GM12874 (cell line): Measurements from ENCODE around the gene PGAP2.

Experiments
- TF ChIP-seq, protein P1 (sequence below): IDR thresholded peaks from 2 replicates; pipeline ENCODE4 v1.5.1; 2011; ENCODE audit warnings: low read depth, mild to moderate bottlenecking, control low read depth, low read length, moderate library complexity; ENCODE audit not compliant: insufficient read depth

Gene PGAP2

DNA sequence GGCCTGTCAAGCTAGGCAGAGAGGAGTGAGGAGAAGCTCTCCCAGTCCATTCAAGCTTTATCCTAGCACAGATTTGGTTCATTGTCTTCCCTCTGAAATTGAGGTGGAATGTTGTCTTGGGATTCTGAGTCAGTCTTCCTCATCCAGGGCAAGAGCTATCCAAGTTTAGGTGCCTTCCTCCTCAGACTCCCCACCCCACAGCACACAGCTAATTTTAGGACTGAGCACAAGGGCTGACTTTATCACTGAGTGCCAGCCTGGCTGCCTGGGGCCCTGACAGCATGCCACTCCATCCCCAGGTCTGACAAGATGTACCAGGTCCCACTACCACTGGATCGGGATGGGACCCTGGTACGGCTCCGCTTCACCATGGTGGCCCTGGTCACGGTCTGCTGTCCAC lies 2.6 kb downstream of the PGAP2 start:
- TF ChIP-seq, protein P1, sequence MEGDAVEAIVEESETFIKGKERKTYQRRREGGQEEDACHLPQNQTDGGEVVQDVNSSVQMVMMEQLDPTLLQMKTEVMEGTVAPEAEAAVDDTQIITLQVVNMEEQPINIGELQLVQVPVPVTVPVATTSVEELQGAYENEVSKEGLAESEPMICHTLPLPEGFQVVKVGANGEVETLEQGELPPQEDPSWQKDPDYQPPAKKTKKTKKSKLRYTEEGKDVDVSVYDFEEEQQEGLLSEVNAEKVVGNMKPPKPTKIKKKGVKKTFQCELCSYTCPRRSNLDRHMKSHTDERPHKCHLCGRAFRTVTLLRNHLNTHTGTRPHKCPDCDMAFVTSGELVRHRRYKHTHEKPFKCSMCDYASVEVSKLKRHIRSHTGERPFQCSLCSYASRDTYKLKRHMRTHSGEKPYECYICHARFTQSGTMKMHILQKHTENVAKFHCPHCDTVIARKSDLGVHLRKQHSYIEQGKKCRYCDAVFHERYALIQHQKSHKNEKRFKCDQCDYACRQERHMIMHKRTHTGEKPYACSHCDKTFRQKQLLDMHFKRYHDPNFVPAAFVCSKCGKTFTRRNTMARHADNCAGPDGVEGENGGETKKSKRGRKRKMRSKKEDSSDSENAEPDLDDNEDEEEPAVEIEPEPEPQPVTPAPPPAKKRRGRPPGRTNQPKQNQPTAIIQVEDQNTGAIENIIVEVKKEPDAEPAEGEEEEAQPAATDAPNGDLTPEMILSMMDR: no peak

DNA sequence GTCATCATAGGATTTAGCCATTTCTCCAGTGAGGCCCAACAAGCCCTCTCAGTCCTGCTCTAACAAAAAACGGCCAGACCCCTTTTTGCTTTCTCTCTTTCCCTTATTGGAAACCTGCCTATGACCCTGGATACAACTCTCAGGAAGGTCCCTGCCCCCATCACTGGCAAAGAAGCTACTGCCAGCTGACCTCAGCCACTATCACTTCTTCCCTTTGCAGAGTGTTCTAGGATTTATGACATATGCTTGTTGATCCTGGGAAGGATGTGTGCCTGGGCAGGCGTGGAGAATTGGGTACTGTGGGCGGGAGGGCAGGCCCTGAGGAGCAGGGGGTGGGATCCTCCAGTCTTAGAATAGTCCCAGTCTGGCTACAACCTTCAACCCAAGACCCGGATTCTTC lies 7.5 kb downstream of the PGAP2 start:
- TF ChIP-seq, protein P1: no peak

DNA sequence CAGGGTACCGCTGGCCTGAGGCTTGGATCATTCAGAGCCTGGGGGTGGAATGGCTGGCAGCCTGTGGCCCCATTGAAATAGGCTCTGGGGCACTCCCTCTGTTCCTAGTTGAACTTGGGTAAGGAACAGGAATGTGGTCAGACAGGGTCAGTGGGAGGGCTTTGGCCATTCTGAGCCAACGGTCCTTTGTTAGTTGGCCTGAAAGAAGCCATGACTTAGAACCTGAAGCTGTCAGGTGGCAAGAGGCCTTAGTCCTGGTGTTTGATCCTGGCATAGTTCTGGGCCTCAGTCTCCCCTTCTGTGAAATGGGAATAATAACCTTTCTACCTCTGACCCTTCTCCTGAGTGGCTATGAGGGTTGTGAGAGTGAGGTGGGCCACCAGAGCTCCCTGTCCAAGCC lies 8.3 kb downstream of the PGAP2 start:
- TF ChIP-seq, protein P1: no peak

DNA sequence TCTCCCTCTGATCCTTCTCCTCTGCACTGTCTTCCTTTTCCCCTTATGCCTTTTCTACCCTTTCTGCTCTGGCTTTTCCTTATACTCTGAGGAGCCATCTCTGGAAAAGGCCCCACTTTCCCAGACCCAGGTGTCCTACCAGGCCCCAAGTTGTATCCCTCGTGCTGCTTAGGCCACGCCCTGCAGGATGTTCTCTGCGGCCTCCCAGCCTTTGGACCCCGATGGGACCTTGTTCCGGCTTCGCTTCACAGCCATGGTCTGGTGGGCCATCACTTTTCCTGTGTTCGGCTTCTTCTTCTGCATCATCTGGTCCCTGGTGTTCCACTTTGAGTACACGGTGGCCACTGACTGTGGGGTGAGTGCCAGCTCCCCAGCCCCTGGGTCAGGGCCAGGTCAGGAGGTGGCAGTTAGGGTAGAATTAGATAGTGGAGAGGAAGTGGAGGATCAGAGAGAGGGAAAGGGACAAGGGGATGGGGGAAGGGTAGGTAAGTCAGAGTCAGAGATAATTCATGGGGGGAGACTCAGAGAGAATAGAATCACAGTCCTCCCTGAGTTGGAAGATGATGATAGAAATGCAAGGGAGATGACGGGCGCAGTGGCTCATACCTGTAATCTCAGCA lies 8.9 kb downstream of the PGAP2 start:
- TF ChIP-seq, protein P1: no peak

DNA sequence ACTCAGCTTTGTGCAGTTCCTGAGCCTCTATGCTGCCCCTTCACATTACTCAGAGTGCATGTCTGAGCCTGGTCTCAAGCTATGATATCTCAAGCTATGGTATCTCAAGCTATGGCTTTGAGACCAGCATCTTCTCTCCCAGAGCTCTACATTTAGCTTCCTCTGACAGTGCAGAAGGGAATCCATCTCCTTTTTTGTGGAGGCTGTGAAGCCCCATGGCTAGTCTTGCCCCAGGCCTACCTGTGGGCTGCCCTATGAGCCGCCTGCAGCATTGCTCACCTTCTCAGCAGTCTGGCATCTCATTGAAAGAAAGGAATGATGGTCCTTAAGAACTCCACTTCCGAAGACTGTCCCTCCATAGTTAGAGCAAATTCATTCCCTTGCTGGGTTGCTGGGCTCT lies 12.6 kb downstream of the PGAP2 start:
- TF ChIP-seq, protein P1: no peak

DNA sequence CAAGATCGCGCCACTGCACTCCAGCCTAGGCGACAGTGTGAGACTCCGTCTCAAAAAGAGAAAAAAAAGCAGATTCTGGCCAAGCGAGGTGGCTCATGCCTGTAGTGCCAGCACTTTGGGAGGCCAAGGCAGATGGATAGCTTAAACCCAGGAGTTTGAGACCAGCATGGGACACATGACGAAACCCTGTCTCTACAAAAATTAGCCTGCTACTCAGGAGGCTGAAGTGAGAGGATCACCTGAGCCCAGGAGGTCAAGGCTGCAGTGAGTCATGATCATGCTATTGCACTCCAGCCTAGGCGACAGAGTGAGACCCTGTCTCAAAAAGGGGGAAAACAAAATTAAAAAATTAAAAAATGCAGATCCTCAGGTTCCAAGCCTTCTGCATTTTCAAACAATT lies 14.0 kb downstream of the PGAP2 start:
- TF ChIP-seq, protein P1: no peak

DNA sequence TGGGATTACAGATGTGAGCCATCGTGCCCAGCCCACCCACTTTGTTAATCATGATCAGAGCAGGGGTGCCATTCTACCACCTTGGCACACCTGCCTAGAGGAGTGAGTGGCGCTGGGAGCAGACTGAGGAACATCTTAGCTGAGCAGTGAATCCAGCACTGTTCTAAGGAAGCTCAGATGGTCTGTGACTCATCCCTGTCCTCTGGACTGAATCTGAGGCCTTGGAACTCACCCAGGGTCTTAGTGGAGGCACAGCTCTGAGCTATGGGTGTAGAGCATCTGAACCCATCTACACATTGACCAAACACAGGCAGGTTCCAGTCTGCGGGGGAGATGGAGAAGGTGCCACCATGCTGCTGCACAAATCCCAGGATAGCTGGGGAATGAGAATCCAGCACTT lies 14.9 kb downstream of the PGAP2 start:
- TF ChIP-seq, protein P1: no peak
